Measurements from ENCODE around the gene RPRD1B. TPM values are rescaled to one million over a fixed set of nuclear protein-coding genes. Genes with fewer than 3 reads are reported as not detected.

RPRD1B gene, protein sequence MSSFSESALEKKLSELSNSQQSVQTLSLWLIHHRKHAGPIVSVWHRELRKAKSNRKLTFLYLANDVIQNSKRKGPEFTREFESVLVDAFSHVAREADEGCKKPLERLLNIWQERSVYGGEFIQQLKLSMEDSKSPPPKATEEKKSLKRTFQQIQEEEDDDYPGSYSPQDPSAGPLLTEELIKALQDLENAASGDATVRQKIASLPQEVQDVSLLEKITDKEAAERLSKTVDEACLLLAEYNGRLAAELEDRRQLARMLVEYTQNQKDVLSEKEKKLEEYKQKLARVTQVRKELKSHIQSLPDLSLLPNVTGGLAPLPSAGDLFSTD
- 10 to 100 TPM in 1 of 2 donors, 1 to 10 TPM in 1; 4.9 to 10.2 TPM for polyA plus RNA-seq

DNA sequence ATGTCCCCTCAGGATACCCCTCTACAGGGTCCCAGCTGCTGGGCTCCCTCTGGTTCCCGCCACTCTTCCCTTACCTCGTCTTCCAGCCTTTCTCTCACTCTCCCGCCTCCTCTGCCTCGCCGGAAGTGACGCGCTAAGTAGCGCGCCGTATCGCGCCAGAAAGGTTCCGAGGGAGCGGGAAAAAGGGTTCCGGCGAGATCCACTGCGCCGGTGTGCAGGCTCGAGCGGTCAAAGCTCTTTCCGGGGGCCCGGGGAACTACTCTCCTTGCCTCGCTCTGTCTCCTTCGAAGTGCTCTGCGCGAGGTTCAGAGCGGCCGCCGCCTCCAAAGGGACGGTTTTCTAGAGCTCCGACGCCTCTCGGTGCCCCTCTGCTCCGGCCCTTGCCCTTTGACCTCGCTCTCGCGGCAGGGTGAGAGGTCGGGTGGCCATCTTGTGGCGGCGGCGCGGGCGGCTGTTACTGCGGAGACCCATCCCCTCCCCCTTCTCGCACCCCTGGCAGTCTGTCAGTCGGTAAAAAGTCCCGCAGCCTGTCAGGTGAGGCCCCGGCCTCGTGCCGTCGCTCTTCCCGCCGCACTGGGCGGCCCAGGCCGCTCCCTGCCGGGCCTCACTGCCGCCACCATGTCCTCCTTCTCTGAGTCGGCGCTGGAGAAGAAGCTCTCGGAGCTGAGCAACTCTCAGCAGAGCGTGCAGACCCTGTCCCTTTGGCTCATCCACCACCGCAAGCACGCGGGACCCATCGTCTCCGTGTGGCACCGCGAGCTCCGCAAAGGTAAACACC is at the start of gene RPRD1B, which contains the start of gene TTI1:
RPRD1B (plus strand) TSS at position 417 of the 778 bp plus-strand sequence; CDS start at position 619, 202 bp downstream.
TTI1 (minus strand) TSS at position 127 of the 778 bp plus-strand sequence. CDS start 19,640 bp downstream, outside the sequence.
- Histone ChIP-seq H3K27ac (ENCODE audit: low read depth in 2 of 2, low read length in 1 of 2) (peak within 1 kb of the TSS; percentile 82 to 97), H3K9me3 (ENCODE audit: control insufficient read depth in 2 of 2, insufficient read depth in 1 of 2, low read depth in 1 of 2, low read length in 1 of 2) (no peaks in the 10 kb centered on the region), H3K27me3 (ENCODE audit: control insufficient read depth in 1 of 2, insufficient read depth in 2 of 2, low read length in 2 of 2) (no peaks in the 10 kb centered on the region), H3K4me3 (ENCODE audit: low read depth in 1 of 2, low read length in 2 of 2) (peak within 1 kb of the TSS; percentile 74 to 86), H3K4me1 (ENCODE audit: control insufficient read depth in 2 of 2, insufficient read depth in 2 of 2, low read length in 1 of 2) (peaks cover 0 to 13% of the 10 kb centered on the region in 2 donors), H3K36me3 (ENCODE audit: control insufficient read depth in 2 of 2, insufficient read depth in 2 of 2, low read length in 1 of 2) (peaks cover 0 to 2% of the 10 kb centered on the region in 2 donors)
- WGBS, 2 donors = 0 to 1% methylated on average over 64 to 69 of the region's 69 CpGs

DNA sequence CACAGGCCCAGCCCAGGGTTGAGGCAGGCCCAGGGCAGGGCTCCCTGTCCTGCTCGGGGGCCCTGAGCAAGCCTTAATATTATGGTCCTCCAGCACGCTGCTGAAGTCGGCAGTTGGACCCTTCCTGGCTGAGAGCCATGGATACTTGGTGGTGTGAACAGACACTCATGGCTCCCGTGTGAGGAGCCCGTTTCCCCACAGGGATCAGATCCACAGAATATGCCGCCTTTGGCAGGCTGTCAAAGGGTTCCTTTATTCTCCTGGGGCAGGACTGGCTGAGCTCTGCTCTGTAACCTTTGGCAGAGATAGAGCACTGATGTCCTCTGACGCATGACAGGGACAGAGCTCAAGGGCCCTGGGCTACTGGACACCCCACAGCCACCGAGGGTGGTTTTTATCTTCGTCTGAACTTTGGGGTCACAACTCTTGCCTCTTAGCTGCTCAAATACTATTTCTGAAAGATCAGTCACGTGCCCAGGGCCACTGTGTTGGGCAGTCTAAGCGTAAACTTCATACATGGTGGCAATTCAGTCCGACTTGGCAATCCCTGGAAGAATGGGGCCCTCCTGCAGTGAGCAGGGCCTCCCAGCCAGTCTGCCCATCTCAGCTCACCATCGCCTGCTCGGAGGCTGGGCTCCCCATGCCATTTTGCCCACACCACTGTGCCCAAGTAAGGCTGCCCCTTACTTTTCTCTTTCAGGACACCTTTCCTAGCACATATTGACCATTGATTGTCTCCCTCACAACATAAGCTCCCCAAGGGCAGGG is 49.3 kb upstream of the RPRD1B start:
- no peak overlapping the region for H3K27ac ChIP-seq (ENCODE audit: low read depth in 2 of 2, low read length in 1 of 2)
- H3K27me3 ChIP-seq (ENCODE audit: control insufficient read depth in 1 of 2, insufficient read depth in 2 of 2, low read length in 2 of 2) = no peaks in the 10 kb centered on the region
- peaks cover 1 to 4% of the 10 kb centered on the region in 2 donors for H3K4me1 ChIP-seq (ENCODE audit: control insufficient read depth in 2 of 2, insufficient read depth in 2 of 2, low read length in 1 of 2)
- H3K9me3 ChIP-seq (ENCODE audit: control insufficient read depth in 2 of 2, insufficient read depth in 1 of 2, low read depth in 1 of 2, low read length in 1 of 2) = no peaks in the 10 kb centered on the region
- no peak overlapping the region for H3K4me3 ChIP-seq (ENCODE audit: low read depth in 1 of 2, low read length in 2 of 2)
- WGBS, 2 donors = 70 to 77% methylated on average over 14 of the region's 14 CpGs
- peaks cover 6 to 8% of the 10 kb centered on the region in 2 donors for H3K36me3 ChIP-seq (ENCODE audit: control insufficient read depth in 2 of 2, insufficient read depth in 2 of 2, low read length in 1 of 2)

- 67 to 69% methylated on average over 9 of the region's 9 CpGs for WGBS, 2 donors
- H3K36me3 ChIP-seq (ENCODE audit: control insufficient read depth in 2 of 2, insufficient read depth in 2 of 2, low read length in 1 of 2) = peaks cover 8% of the 10 kb centered on the region in 2 donors
- H3K9me3 ChIP-seq (ENCODE audit: control insufficient read depth in 2 of 2, insufficient read depth in 1 of 2, low read depth in 1 of 2, low read length in 1 of 2) = no peaks in the 10 kb centered on the region
- H3K27ac ChIP-seq (ENCODE audit: low read depth in 2 of 2, low read length in 1 of 2) = no peak overlapping the region
- H3K27me3 ChIP-seq (ENCODE audit: control insufficient read depth in 1 of 2, insufficient read depth in 2 of 2, low read length in 2 of 2) = no peaks in the 10 kb centered on the region
- peaks cover 1 to 4% of the 10 kb centered on the region in 2 donors for H3K4me1 ChIP-seq (ENCODE audit: control insufficient read depth in 2 of 2, insufficient read depth in 2 of 2, low read length in 1 of 2)
- no peak overlapping the region for H3K4me3 ChIP-seq (ENCODE audit: low read depth in 1 of 2, low read length in 2 of 2)
Observed at GRCh38 chr20:37986044-37986858, 47.3 kb upstream of the RPRD1B start.

GRCh38 chr20:37986873-37987601 is 46.5 kb upstream of the RPRD1B start:
- 44 to 45% methylated on average over 9 of the region's 9 CpGs for WGBS, 2 donors
- H3K4me3 ChIP-seq (ENCODE audit: low read depth in 1 of 2, low read length in 2 of 2) = no peak overlapping the region
- no peaks in the 10 kb centered on the region for H3K9me3 ChIP-seq (ENCODE audit: control insufficient read depth in 2 of 2, insufficient read depth in 1 of 2, low read depth in 1 of 2, low read length in 1 of 2)
- peaks cover 1 to 4% of the 10 kb centered on the region in 2 donors for H3K4me1 ChIP-seq (ENCODE audit: control insufficient read depth in 2 of 2, insufficient read depth in 2 of 2, low read length in 1 of 2)
- H3K36me3 ChIP-seq (ENCODE audit: control insufficient read depth in 2 of 2, insufficient read depth in 2 of 2, low read length in 1 of 2) = peaks cover 8% of the 10 kb centered on the region in 2 donors
- H3K27me3 ChIP-seq (ENCODE audit: control insufficient read depth in 1 of 2, insufficient read depth in 2 of 2, low read length in 2 of 2) = no peaks in the 10 kb centered on the region
- peak overlapping the region; percentile 2 to 34 for H3K27ac ChIP-seq (ENCODE audit: low read depth in 2 of 2, low read length in 1 of 2)

GRCh38 chr20:37987602-37988290 is 45.8 kb upstream of the RPRD1B start:
- peaks cover 8% of the 10 kb centered on the region in 2 donors for H3K36me3 ChIP-seq (ENCODE audit: control insufficient read depth in 2 of 2, insufficient read depth in 2 of 2, low read length in 1 of 2)
- no peak overlapping the region for H3K4me3 ChIP-seq (ENCODE audit: low read depth in 1 of 2, low read length in 2 of 2)
- H3K9me3 ChIP-seq (ENCODE audit: control insufficient read depth in 2 of 2, insufficient read depth in 1 of 2, low read depth in 1 of 2, low read length in 1 of 2) = no peaks in the 10 kb centered on the region
- H3K27ac ChIP-seq (ENCODE audit: low read depth in 2 of 2, low read length in 1 of 2) = peak overlapping the region in 1 of 2 donors; percentile 66
- H3K27me3 ChIP-seq (ENCODE audit: control insufficient read depth in 1 of 2, insufficient read depth in 2 of 2, low read length in 2 of 2) = no peaks in the 10 kb centered on the region
- 71 to 77% methylated on average over 12 of the region's 12 CpGs for WGBS, 2 donors
- H3K4me1 ChIP-seq (ENCODE audit: control insufficient read depth in 2 of 2, insufficient read depth in 2 of 2, low read length in 1 of 2) = peaks cover 1 to 4% of the 10 kb centered on the region in 2 donors

DNA sequence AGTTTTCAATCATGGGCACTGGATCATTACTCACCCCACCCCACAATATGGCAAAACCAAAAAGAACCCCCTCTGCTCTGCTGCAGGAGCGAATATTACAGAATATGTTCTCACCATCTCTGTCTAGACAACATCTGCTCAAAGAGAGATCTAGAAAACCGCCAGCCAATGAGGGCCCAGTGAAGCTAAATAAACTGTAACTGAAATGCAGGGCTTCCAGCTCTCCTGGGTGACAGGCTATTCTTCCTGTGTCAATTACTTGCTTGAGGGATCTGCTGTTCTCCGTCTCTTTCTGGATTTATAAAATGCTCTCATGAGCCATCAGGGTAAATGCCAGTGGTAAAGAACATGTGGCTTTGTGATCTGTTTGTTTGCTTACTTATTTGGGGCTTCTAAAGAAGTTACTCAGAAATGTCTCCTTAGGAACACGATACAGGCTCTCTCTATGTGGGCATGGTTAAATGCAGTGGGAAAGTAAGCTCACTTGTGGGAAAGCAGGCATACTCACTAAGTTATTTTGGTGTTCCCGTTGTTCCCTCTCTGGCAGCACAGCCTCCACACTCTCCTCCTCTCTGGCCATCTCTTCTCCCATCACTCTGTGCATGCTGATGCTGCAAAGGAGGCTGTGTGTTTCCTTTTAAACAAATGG is 45.1 kb upstream of the RPRD1B start:
- H3K27me3 ChIP-seq (ENCODE audit: control insufficient read depth in 1 of 2, insufficient read depth in 2 of 2, low read length in 2 of 2) = no peaks in the 10 kb centered on the region
- no peaks in the 10 kb centered on the region for H3K9me3 ChIP-seq (ENCODE audit: control insufficient read depth in 2 of 2, insufficient read depth in 1 of 2, low read depth in 1 of 2, low read length in 1 of 2)
- 86% methylated on average over 5 of the region's 5 CpGs for WGBS, 2 donors
- no peak overlapping the region for H3K27ac ChIP-seq (ENCODE audit: low read depth in 2 of 2, low read length in 1 of 2)
- H3K4me1 ChIP-seq (ENCODE audit: control insufficient read depth in 2 of 2, insufficient read depth in 2 of 2, low read length in 1 of 2) = peaks cover 1 to 4% of the 10 kb centered on the region in 2 donors
- H3K36me3 ChIP-seq (ENCODE audit: control insufficient read depth in 2 of 2, insufficient read depth in 2 of 2, low read length in 1 of 2) = peaks cover 5 to 8% of the 10 kb centered on the region in 2 donors
- H3K4me3 ChIP-seq (ENCODE audit: low read depth in 1 of 2, low read length in 2 of 2) = no peak overlapping the region

DNA sequence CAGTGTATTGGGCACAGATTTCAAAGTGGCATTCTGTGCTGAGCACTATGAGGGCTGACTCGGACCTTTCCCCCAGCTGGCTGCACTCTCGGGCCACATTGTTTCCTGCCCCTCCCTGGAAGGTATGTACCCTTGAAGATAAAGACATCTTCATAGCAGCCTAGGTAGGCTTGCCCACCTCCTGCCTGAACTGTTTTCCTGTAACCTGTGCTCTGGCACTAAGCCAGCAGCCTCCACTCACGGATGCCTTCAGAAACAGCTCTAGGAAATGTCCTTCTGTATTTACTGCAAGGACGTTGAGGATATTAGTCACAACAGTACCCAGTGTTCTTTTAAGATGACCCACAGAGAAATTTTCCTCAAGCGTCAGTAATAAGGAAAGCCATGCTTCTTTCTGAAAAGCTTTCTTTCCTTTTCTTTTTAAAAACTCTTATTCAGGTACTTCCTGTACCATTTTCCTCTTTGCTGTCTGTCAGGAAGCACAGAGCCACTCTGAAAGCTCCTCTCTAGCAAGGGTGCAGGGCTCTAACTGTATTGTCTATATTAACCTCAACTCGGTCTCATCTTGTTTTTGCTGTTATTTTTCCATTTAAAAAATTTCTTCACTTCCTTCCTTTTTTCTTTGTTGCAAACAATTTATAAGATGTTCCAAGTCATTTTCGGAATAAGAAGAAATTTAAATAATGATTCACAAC is 43.8 kb upstream of the RPRD1B start:
- H3K27ac ChIP-seq (ENCODE audit: low read depth in 2 of 2, low read length in 1 of 2) = peak overlapping the region in 1 of 2 donors; percentile 2
- no peaks in the 10 kb centered on the region for H3K9me3 ChIP-seq (ENCODE audit: control insufficient read depth in 2 of 2, insufficient read depth in 1 of 2, low read depth in 1 of 2, low read length in 1 of 2)
- 60 to 61% methylated on average over 7 of the region's 7 CpGs for WGBS, 2 donors
- peaks cover 1 to 4% of the 10 kb centered on the region in 2 donors for H3K4me1 ChIP-seq (ENCODE audit: control insufficient read depth in 2 of 2, insufficient read depth in 2 of 2, low read length in 1 of 2)
- H3K4me3 ChIP-seq (ENCODE audit: low read depth in 1 of 2, low read length in 2 of 2) = no peak overlapping the region
- peaks cover 4 to 8% of the 10 kb centered on the region in 2 donors for H3K36me3 ChIP-seq (ENCODE audit: control insufficient read depth in 2 of 2, insufficient read depth in 2 of 2, low read length in 1 of 2)
- no peaks in the 10 kb centered on the region for H3K27me3 ChIP-seq (ENCODE audit: control insufficient read depth in 1 of 2, insufficient read depth in 2 of 2, low read length in 2 of 2)

Measured in esophagus (tissue), 2 donors.